PC-3 (cell line): ENCODE results near the gene SCAP. TPM values are rescaled to one million over a fixed set of nuclear protein-coding genes. Genes with fewer than 3 reads are reported as not detected.

Experiments used
- ATAC-seq: fragments of 200-7000 bp; cut with Tn5 transposase; 2 replicates; pipeline ENCODE4 v1.9.1; 2020; ENCODE audit warnings: mild to moderate bottlenecking, moderate library complexity
- BruUV-seq: library from RNA; stranded (reverse); fragments of 400-500 nt; replicated peaks from 2 replicates; lab custom pipeline; 2021; lab: Mats Ljungman, UMichigan
- CTCF ChIA-PET: fragments of 300-600 bp; sonication (Branson Sonifier 250); formaldehyde crosslinking; loops from one replicate; lab custom pipeline; 2022; ENCODE audit warnings: antibody characterized with exemption; lab: Charles Lee
- POLR2A ChIA-PET: fragments of 300-600 bp; sonication (Branson Sonifier 250); formaldehyde crosslinking; loops from one replicate; lab custom pipeline; 2022; ENCODE audit warnings: antibody characterized with exemption; ENCODE audit not compliant: unreplicated experiment; lab: Charles Lee
- DNase-seq: peaks from one replicate; pipeline ENCODE4 v3.0.0-alpha.2; 2015
- H2AFZ ChIP-seq: fragments of 300-600 bp; sonication (generic); 2 replicates; pipeline ENCODE4 v1.6.0; 2016; ENCODE audit warnings: antibody characterized with exemption, low read length
- H3F3A ChIP-seq: fragments of 300-600 bp; sonication (generic); one replicate; pipeline ENCODE4 v1.6.0; 2017; ENCODE audit warnings: antibody characterized with exemption, low read length, control low read depth, mild to moderate bottlenecking; ENCODE audit not compliant: unreplicated experiment
- H3K27ac ChIP-seq: fragments of 300-600 bp; sonication (generic); 2 replicates; pipeline ENCODE4 v1.5.1; 2016; ENCODE audit warnings: mild to moderate bottlenecking, low read length
- H3K27me3 ChIP-seq: fragments of 300-600 bp; sonication (generic); 2 replicates; pipeline ENCODE4 v1.6.1; 2016; ENCODE audit warnings: low read length, mixed read lengths
- H3K36me3 ChIP-seq: fragments of 300-600 bp; sonication (generic); 2 replicates; pipeline ENCODE4 v1.6.1; 2016; ENCODE audit warnings: low read depth, mixed run types, low read length, mixed read lengths
- H3K4me1 ChIP-seq: fragments of 300-600 bp; sonication (generic); 2 replicates; pipeline ENCODE4 v1.5.1; 2016; ENCODE audit warnings: low read length; ENCODE audit not compliant: insufficient read depth
- H3K4me2 ChIP-seq: fragments of 300-600 bp; sonication (generic); 2 replicates; pipeline ENCODE4 v1.6.0; 2016; ENCODE audit warnings: low read length
- H3K4me3 ChIP-seq: fragments of 300-600 bp; sonication (generic); 2 replicates; pipeline ENCODE4 v1.5.1; 2016; ENCODE audit warnings: mild to moderate bottlenecking, low read length, mixed read lengths
- H3K79me2 ChIP-seq: fragments of 300-600 bp; sonication (generic); 2 replicates; pipeline ENCODE4 v1.6.1; 2017; ENCODE audit warnings: low read length, mixed read lengths
- H3K9ac ChIP-seq: fragments of 300-600 bp; sonication (generic); 2 replicates; pipeline ENCODE4 v1.6.0; 2016; ENCODE audit warnings: mild to moderate bottlenecking, low read length
- H3K9me2 ChIP-seq: fragments of 300-600 bp; sonication (generic); replicated peaks from 2 replicates; pipeline ENCODE4 v1.6.1; 2016; ENCODE audit warnings: mixed run types, low read length, mixed read lengths
- H3K9me3 ChIP-seq: fragments of 300-600 bp; sonication (generic); 2 replicates; pipeline ENCODE4 v1.6.1; 2016; ENCODE audit warnings: low read length, mixed read lengths
- H4K20me1 ChIP-seq: fragments of 300-600 bp; sonication (generic); 2 replicates; pipeline ENCODE4 v1.6.1; 2016; ENCODE audit warnings: low read length, mixed read lengths
- CTCF ChIP-seq: fragments of 300-600 bp; sonication (generic); conservative IDR thresholded peaks from 2 replicates; pipeline ENCODE4 v1.5.1; 2017; ENCODE audit warnings: antibody characterized with exemption, low read depth, mild to moderate bottlenecking, low read length
- EZH2 ChIP-seq: fragments of 300-600 bp; sonication (generic); IDR thresholded peaks from one replicate; pipeline ENCODE4 v1.6.1; 2017; ENCODE audit warnings: antibody characterized with exemption, mild to moderate bottlenecking, low read length; ENCODE audit not compliant: unreplicated experiment
- EZH2phosphoT487 ChIP-seq: fragments of 300-600 bp; sonication (generic); IDR thresholded peaks from 2 replicates; pipeline ENCODE4 v1.6.1; 2018; ENCODE audit warnings: mild to moderate bottlenecking, antibody characterized with exemption, low read length, borderline replicate concordance
- intact Hi-C: fragments of 100-400 bp; cut with micrococcal nuclease; formaldehyde crosslinking; loops from 2 replicates; pipeline ENCODE4 v1.9.0; 2023
- total RNA-seq: library from RNA; depleted of rRNA; stranded (reverse); fragments of >200 nt; gene quantifications from 2 replicates; pipeline ENCODE4 v1.2.3, GENCODE V29; 2014

SCAP gene
- total RNA-seq, 1 experiment from 2014 or later, result 84.7 TPM

DNA sequence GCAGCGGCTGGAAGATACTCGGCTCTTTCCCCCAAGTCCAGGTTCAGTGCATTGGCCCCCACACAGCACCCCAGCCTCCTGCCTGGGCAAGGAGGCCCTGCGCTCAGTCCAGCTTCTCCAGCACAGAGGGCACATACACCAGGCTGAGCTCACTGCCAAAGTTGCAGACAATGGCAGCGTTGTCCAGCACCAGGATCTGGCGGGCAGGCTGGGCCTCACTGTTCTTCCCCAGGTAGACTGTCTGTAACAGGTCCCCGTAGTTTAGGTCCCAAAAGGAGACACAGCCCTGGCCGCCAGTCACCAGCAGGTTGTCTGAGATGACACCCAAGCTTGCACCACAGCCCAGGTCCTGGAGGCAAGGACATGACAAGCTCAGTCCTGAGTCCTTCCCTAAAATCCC, 62.0 kb downstream of the SCAP start:
- no TSS peak for BruUV-seq
- no peak for ATAC-seq
- no peak overlapping the region for H3K27ac ChIP-seq
- peaks cover 32% of the 10 kb centered on the region for H3K36me3 ChIP-seq
- H3K9ac ChIP-seq, result no peak overlapping the region
- POLR2A ChIA-PET, result no interaction called here
- CTCF ChIA-PET, result no interaction called here
- DNase-seq, result no peak
- no peaks in the 10 kb centered on the region for H3F3A ChIP-seq
- H4K20me1 ChIP-seq, result no peaks in the 10 kb centered on the region
- H2AFZ ChIP-seq, result no peak overlapping the region
- TF ChIP-seq EZH2phosphoT487 (no peak), CTCF (no peak), EZH2 (no peak)
- H3K4me3 ChIP-seq, result no peak overlapping the region
- H3K4me2 ChIP-seq, result no peak overlapping the region
- no peaks in the 10 kb centered on the region for H3K27me3 ChIP-seq
- no peaks in the 10 kb centered on the region for H3K9me3 ChIP-seq
- intact Hi-C loops, result no loop called here
- no peaks in the 10 kb centered on the region for H3K9me2 ChIP-seq
- no peaks in the 10 kb centered on the region for H3K79me2 ChIP-seq
- no peaks in the 10 kb centered on the region for H3K4me1 ChIP-seq

DNA sequence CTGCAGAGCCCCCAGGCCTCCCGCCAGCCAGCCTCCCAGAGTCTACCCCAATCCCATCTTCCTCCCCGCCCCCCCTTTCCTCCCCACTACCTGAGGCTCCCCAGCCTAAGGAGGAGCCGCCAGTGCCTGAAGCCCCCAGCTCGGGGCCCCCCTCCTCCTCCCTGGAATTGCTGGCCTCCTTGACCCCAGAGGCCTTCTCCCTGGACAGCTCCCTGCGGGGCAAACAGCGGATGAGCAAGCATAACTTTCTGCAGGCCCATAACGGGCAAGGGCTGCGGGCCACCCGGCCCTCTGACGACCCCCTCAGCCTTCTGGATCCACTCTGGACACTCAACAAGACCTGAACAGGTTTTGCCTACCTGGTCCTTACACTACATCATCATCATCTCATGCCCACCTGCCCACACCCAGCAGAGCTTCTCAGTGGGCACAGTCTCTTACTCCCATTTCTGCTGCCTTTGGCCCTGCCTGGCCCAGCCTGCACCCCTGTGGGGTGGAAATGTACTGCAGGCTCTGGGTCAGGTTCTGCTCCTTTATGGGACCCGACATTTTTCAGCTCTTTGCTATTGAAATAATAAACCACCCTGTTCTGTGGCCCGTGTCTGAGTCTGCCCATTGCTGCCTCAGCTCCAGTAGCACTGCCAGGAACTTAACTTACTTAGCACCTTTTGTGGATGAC, 62.8 kb downstream of the SCAP start:
- no peaks in the 10 kb centered on the region for H3K27me3 ChIP-seq
- H3K9me2 ChIP-seq, result no peaks in the 10 kb centered on the region
- ChIA-PET CTCF (no interaction called here), POLR2A (no interaction called here)
- no peaks in the 10 kb centered on the region for H4K20me1 ChIP-seq
- BruUV-seq, result TSS peak; percentile 18
- no peak overlapping the region for H3K27ac ChIP-seq
- H3F3A ChIP-seq, result no peaks in the 10 kb centered on the region
- H2AFZ ChIP-seq, result no peak overlapping the region
- TF ChIP-seq CTCF, result 0 out of 2 replicates have a peak, but pooled peaks have one; percentile 20
- no peak for TF ChIP-seq EZH2phosphoT487
- TF ChIP-seq EZH2, result no peak
- intact Hi-C loops, result no loop called here
- no peak overlapping the region for H3K4me3 ChIP-seq
- H3K4me2 ChIP-seq, result no peak overlapping the region
- H3K79me2 ChIP-seq, result no peaks in the 10 kb centered on the region
- H3K9me3 ChIP-seq, result no peaks in the 10 kb centered on the region
- no peak for ATAC-seq
- no peaks in the 10 kb centered on the region for H3K4me1 ChIP-seq
- H3K9ac ChIP-seq, result no peak overlapping the region
- peaks cover 39% of the 10 kb centered on the region for H3K36me3 ChIP-seq
- no peak for DNase-seq

GRCh38 chr3:47412453-47412756, 63.3 kb downstream of the SCAP start:
- BruUV-seq, result no TSS peak
- Histone ChIP-seq H3K27me3 (no peaks in the 10 kb centered on the region), H3K27ac (no peak overlapping the region), H3K9ac (no peak overlapping the region), H4K20me1 (no peaks in the 10 kb centered on the region), H2AFZ (no peak overlapping the region), H3K9me3 (no peaks in the 10 kb centered on the region), H3F3A (no peaks in the 10 kb centered on the region), H3K4me1 (no peaks in the 10 kb centered on the region), H3K4me2 (no peak overlapping the region), H3K4me3 (no peak overlapping the region), H3K79me2 (no peaks in the 10 kb centered on the region), H3K9me2 (no peaks in the 10 kb centered on the region), H3K36me3 (peaks cover 41% of the 10 kb centered on the region)
- intact Hi-C loops, result no loop called here
- CTCF ChIA-PET, result no interaction called here
- DNase-seq (no peak), ATAC-seq (no peak)
- POLR2A ChIA-PET, result no interaction called here
- no peak for TF ChIP-seq EZH2phosphoT487
- no peak for TF ChIP-seq EZH2
- TF ChIP-seq CTCF, result no peak
